ENCODE data around the gene DOCK1. TPM values are rescaled to one million over a fixed set of nuclear protein-coding genes. Genes with fewer than 3 reads are reported as not detected.

The DOCK1 gene
- total RNA-seq, 1 experiment from 2014 or later, result 82.2 TPM

DNA sequence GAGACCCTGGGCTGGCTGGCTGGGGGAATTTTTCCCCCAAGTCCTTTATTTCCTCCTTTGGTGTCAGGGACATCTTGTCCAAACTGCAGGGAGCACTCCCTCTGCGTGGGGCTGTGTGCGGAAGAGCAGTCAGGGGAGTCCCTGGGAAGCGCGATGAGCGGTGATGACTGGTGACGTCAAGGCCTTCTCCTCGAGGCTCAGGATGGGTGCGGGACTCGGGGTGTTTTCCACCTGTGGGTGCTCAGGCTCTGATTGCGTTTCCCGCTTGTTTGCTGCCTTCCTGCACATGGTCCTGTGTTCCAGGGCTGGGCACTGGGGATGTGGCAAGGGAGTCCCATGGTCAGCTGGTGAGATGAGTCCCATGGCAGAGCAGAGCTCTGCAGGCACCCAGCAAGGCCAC lies 101.2 kb downstream of the DOCK1 start:
- no peaks in the 10 kb centered on the region; the same call in 1 of the 2 replicates for H3K36me3 ChIP-seq (ENCODE audit: control insufficient read depth, insufficient read depth, low read length)

DNA sequence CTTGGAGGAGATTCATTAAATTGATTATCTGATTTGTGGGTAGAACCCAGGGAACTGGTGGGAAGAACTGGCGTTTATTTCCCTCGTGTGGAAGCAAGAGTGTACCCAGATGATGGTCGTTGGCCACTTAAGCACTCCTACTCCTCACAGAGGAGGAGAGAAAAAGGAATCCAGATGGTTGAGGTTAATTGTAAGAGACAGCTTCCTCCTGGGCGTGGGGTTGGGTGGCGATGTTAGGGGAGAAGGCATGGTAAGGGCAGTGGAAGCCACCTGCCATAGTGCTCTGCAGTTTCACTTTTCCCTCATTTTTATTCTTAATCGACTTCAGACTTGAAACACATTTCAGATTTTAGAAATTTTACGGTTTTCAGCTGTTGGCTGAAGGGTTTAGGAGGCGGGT lies 104.1 kb downstream of the DOCK1 start:
- Histone ChIP-seq H3K9me3 (no peaks in the 10 kb centered on the region), H3K4me1 (no peaks in the 10 kb centered on the region), H3K27me3 (replicated peaks; ENCODE audit: control insufficient read depth, insufficient read depth, low read length) (no peaks in the 10 kb centered on the region), H3K4me3 (ENCODE audit: low read depth, low read length) (no peak overlapping the region), H3K36me3 (ENCODE audit: control insufficient read depth, insufficient read depth, low read length) (no peaks in the 10 kb centered on the region; the same call in none of the 2 replicates)
- ChIA-PET POLR2A (no interaction called here), CTCF (no interaction called here)
- no TSS peak for BruUV-seq (replicated peaks)
- H3K27ac Mint-ChIP-seq (ENCODE audit: unreplicated experiment), result no peak overlapping the region
- H3K4me1 Mint-ChIP-seq (ENCODE audit: low read depth, unreplicated experiment), result no peaks in the 10 kb centered on the region
- TF ChIP-seq, protein P1, sequence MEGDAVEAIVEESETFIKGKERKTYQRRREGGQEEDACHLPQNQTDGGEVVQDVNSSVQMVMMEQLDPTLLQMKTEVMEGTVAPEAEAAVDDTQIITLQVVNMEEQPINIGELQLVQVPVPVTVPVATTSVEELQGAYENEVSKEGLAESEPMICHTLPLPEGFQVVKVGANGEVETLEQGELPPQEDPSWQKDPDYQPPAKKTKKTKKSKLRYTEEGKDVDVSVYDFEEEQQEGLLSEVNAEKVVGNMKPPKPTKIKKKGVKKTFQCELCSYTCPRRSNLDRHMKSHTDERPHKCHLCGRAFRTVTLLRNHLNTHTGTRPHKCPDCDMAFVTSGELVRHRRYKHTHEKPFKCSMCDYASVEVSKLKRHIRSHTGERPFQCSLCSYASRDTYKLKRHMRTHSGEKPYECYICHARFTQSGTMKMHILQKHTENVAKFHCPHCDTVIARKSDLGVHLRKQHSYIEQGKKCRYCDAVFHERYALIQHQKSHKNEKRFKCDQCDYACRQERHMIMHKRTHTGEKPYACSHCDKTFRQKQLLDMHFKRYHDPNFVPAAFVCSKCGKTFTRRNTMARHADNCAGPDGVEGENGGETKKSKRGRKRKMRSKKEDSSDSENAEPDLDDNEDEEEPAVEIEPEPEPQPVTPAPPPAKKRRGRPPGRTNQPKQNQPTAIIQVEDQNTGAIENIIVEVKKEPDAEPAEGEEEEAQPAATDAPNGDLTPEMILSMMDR (IDR thresholded peaks at IDR 0.05; ENCODE audit: insufficient read depth in 1 of 2, low read depth in 1 of 2, low read length in 1 of 2, severe bottlenecking in 1 of 2, unreplicated experiment in 1 of 2), result no peak
- no peak overlapping the region for H3K4me3 Mint-ChIP-seq (ENCODE audit: unreplicated experiment)
- intact Hi-C loops (cut with micrococcal nuclease; ENCODE audit: unreplicated experiment), result no loop called here
- no peaks in the 10 kb centered on the region for H3K9me3 Mint-ChIP-seq (ENCODE audit: unreplicated experiment)
- no peaks in the 10 kb centered on the region for H3K27me3 Mint-ChIP-seq (ENCODE audit: insufficient read depth, unreplicated experiment)
- DNase-seq, result no peak
- peaks cover 52% of the 10 kb centered on the region for H3K36me3 Mint-ChIP-seq (ENCODE audit: insufficient read depth, unreplicated experiment)

More for the DNA sequence above, 101.2 kb downstream of the DOCK1 start:
- ChIA-PET CTCF (no interaction called here), POLR2A (no interaction called here)
- Histone ChIP-seq H3K4me1 (no peaks in the 10 kb centered on the region), H3K9me3 (no peaks in the 10 kb centered on the region), H3K27me3 (replicated peaks; ENCODE audit: control insufficient read depth, insufficient read depth, low read length) (no peaks in the 10 kb centered on the region), H3K4me3 (ENCODE audit: low read depth, low read length) (no peak overlapping the region)
- H3K27ac Mint-ChIP-seq (ENCODE audit: unreplicated experiment), result no peak overlapping the region
- no peak for DNase-seq
- intact Hi-C loops (cut with micrococcal nuclease; ENCODE audit: unreplicated experiment), result no loop called here
- no peak overlapping the region for H3K4me3 Mint-ChIP-seq (ENCODE audit: unreplicated experiment)
- H3K4me1 Mint-ChIP-seq (ENCODE audit: low read depth, unreplicated experiment), result no peaks in the 10 kb centered on the region
- no TSS peak for BruUV-seq (replicated peaks)
- H3K27me3 Mint-ChIP-seq (ENCODE audit: insufficient read depth, unreplicated experiment), result no peaks in the 10 kb centered on the region
- H3K9me3 Mint-ChIP-seq (ENCODE audit: unreplicated experiment), result no peaks in the 10 kb centered on the region
- H3K36me3 Mint-ChIP-seq (ENCODE audit: insufficient read depth, unreplicated experiment), result peaks cover 55% of the 10 kb centered on the region
- TF ChIP-seq, protein P1 (IDR thresholded peaks at IDR 0.05; ENCODE audit: insufficient read depth in 1 of 2, low read depth in 1 of 2, low read length in 1 of 2, severe bottlenecking in 1 of 2, unreplicated experiment in 1 of 2), result no peak

DNA sequence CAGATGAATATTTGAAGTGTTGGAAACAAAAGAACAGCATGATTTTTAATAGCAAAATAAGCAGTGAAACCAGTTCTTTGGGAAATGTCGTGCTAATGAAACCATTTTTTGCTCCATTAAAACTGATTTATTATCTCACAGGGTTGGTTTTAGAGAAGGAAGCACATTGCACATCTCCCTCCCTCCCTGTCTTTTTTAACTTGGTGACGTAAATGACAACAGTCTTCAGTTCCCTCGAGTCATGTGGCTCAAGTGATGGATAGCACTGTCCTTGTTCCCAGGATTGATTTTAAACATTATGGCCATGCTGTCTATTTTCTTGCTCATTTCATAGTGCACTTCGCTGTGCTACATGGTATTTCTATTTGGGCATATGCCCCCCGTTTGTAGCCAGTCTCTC lies 105.9 kb downstream of the DOCK1 start:
- no peak for DNase-seq
- BruUV-seq (replicated peaks), result no TSS peak
- peaks cover 2% of the 10 kb centered on the region; the same call in 1 of the 2 replicates for H3K36me3 ChIP-seq (ENCODE audit: control insufficient read depth, insufficient read depth, low read length)
- no peaks in the 10 kb centered on the region for H3K4me1 Mint-ChIP-seq (ENCODE audit: low read depth, unreplicated experiment)
- H3K27me3 ChIP-seq (replicated peaks; ENCODE audit: control insufficient read depth, insufficient read depth, low read length), result no peaks in the 10 kb centered on the region
- ChIA-PET POLR2A (no interaction called here), CTCF (no interaction called here)
- H3K4me3 ChIP-seq (ENCODE audit: low read depth, low read length), result no peak overlapping the region
- H3K36me3 Mint-ChIP-seq (ENCODE audit: insufficient read depth, unreplicated experiment), result peaks cover 39% of the 10 kb centered on the region
- H3K4me3 Mint-ChIP-seq (ENCODE audit: unreplicated experiment), result no peak overlapping the region
- H3K4me1 ChIP-seq, result no peaks in the 10 kb centered on the region
- no peak overlapping the region for H3K27ac Mint-ChIP-seq (ENCODE audit: unreplicated experiment)
- intact Hi-C loops (cut with micrococcal nuclease; ENCODE audit: unreplicated experiment), result no loop called here
- no peaks in the 10 kb centered on the region for H3K9me3 ChIP-seq
- H3K9me3 Mint-ChIP-seq (ENCODE audit: unreplicated experiment), result no peaks in the 10 kb centered on the region
- TF ChIP-seq, protein P1 (IDR thresholded peaks at IDR 0.05; ENCODE audit: insufficient read depth in 1 of 2, low read depth in 1 of 2, low read length in 1 of 2, severe bottlenecking in 1 of 2, unreplicated experiment in 1 of 2), result no peak
- no peaks in the 10 kb centered on the region for H3K27me3 Mint-ChIP-seq (ENCODE audit: insufficient read depth, unreplicated experiment)
